Left forelimb (tissue), 1 donor: ENCODE measurements around the gene GOLT1B.

Experiments used
- DNase-seq: peaks from one replicate; pipeline ENCODE4 v3.0.0-alpha.2; 2018; ENCODE audit warnings: low spot score

The GOLT1B gene

GRCh38 chr12:21523148-21523547, 21.6 kb downstream of the GOLT1B start:
- DNase-seq: no peak

- no peak for DNase-seq
These were observed 24.5 kb downstream of the GOLT1B start, which contains the start of gene SPX for GRCh38 chr12:21526053-21526452. TSS of gene SPX (plus strand) at chr12:21526296. CDS start at chr12:21526473, 177 bp downstream.

GRCh38 chr12:21526721-21527345, 25.2 kb downstream of the GOLT1B start:
- DNase-seq: no peak

GRCh38 chr12:21527451-21528180, 26.0 kb downstream of the GOLT1B start:
- DNase-seq: peak; percentile 69

GRCh38 chr12:21528953-21529352, 27.4 kb downstream of the GOLT1B start:
- no peak for DNase-seq

GRCh38 chr12:21529456-21529855, 27.9 kb downstream of the GOLT1B start:
- DNase-seq: no peak

GRCh38 chr12:21538061-21538653, 36.6 kb downstream of the GOLT1B start:
- no peak for DNase-seq

GRCh38 chr12:21539797-21540196, 38.2 kb downstream of the GOLT1B start:
- DNase-seq: no peak

- no peak for DNase-seq
These were observed 40.2 kb downstream of the GOLT1B start for GRCh38 chr12:21541773-21542172.

- DNase-seq: no peak
These were observed 40.8 kb downstream of the GOLT1B start for GRCh38 chr12:21542403-21542802.

- DNase-seq: no peak
These were observed 41.6 kb downstream of the GOLT1B start for GRCh38 chr12:21543151-21543550.

- no peak for DNase-seq
These were observed 44.0 kb downstream of the GOLT1B start for GRCh38 chr12:21545557-21545956.

GRCh38 chr12:21546716-21547115, 45.1 kb downstream of the GOLT1B start:
- DNase-seq: no peak

- DNase-seq: no peak
These were observed 45.8 kb downstream of the GOLT1B start for GRCh38 chr12:21547437-21547836.

GRCh38 chr12:21551841-21552465, 50.4 kb downstream of the GOLT1B start:
- no peak for DNase-seq

GRCh38 chr12:21552635-21553328, 51.2 kb downstream of the GOLT1B start:
- no peak for DNase-seq

- no peak for DNase-seq
These were observed 51.7 kb downstream of the GOLT1B start for GRCh38 chr12:21553329-21553675.

GRCh38 chr12:21558100-21558679, 56.6 kb downstream of the GOLT1B start:
- DNase-seq: no peak

- no peak for DNase-seq
These were observed 58.4 kb downstream of the GOLT1B start for GRCh38 chr12:21559855-21560569.

GRCh38 chr12:21561158-21561557, 59.6 kb downstream of the GOLT1B start:
- DNase-seq: no peak

GRCh38 chr12:21562859-21563258, 61.3 kb downstream of the GOLT1B start:
- no peak for DNase-seq
